Transverse colon (tissue), 4 donors: Measurements from ENCODE around the gene GRIN2B. TPM values are rescaled to one million over a fixed set of nuclear protein-coding genes. Genes with fewer than 3 reads are reported as not detected.

Experiments
- DNase-seq: peaks from one replicate; pipeline ENCODE4 v3.0.0-alpha.2; 2019
- H3K27ac ChIP-seq, 4 donors: fragments of 200-600 bp; sonication (generic); 2 replicates each; pipeline ENCODE4 v1.5.1; 2016 to 2018; ENCODE audit warnings: inconsistent platforms in 4 of 4
- H3K27me3 ChIP-seq: fragments of 200-600 bp; sonication (generic); 2 replicates; pipeline ENCODE4 v1.5.1; 2017; ENCODE audit warnings: inconsistent platforms
- H3K36me3 ChIP-seq, 4 donors: fragments of 200-600 bp; sonication (generic); 2 replicates each; pipeline ENCODE4 v1.5.1; 2017 to 2019; ENCODE audit warnings: inconsistent platforms in 4 of 4
- H3K4me1 ChIP-seq, 4 donors: fragments of 200-600 bp; sonication (generic); 2 replicates each; pipeline ENCODE4 v1.5.1; 2017 to 2020; ENCODE audit warnings: inconsistent platforms in 4 of 4
- H3K4me3 ChIP-seq, 4 donors: fragments of 200-600 bp; sonication (generic); 1 replicate in 1 of 4; 2 replicates in 3 of 4; pipeline versions ENCODE4 v1.5.1 to v1.6.1; 2017 to 2019; ENCODE audit warnings: inconsistent platforms in 4 of 4
- H3K9me3 ChIP-seq, 2 donors: fragments of 200-600 bp; sonication (generic); 2 replicates each; pipeline ENCODE4 v1.5.1; 2017 to 2019; ENCODE audit warnings: inconsistent platforms in 2 of 2
- EP300 ChIP-seq: sonication (generic); formaldehyde crosslinking; IDR thresholded peaks from one replicate; pipeline ENCODE4 v1.6.1; 2017; ENCODE audit warnings: antibody characterized with exemption, low read depth
- POLR2A ChIP-seq: fragments of 450-650 bp; IDR thresholded peaks from one replicate; pipeline ENCODE4 v1.6.1; 2016; ENCODE audit warnings: antibody characterized with exemption, mild to moderate bottlenecking, moderate library complexity
- POLR2AphosphoS5 ChIP-seq, 3 donors: sonication (generic); formaldehyde crosslinking; IDR thresholded peaks; one replicate each; pipeline ENCODE4 v1.6.1; 2016; ENCODE audit warnings: antibody characterized with exemption in 3 of 3
- WGBS, 2 donors: methylation state at CpG; one replicate each; pipeline ENCODE4 v1.1.5; 2018; ENCODE audit warnings: low coverage in 1 of 2; 5-methylcytosine and 5-hydroxymethylcytosine counted together
- in situ Hi-C, 4 donors: fragments of 200-750 bp; cut with MboI; loops; one replicate each; pipeline versions ENCODE4 v1.15.0 to v1.15.1; 2017; ENCODE audit warnings: low sequenced_read_pairs in 3 of 4, low pct_ligation_motif_present in 1 of 4, low pct_unique_long_range_greater_than_20kb in 1 of 4
- intact Hi-C: fragments of 100-400 bp; cut with DNase I; formaldehyde crosslinking; loops from one replicate; pipeline ENCODE4 v1.15.1; 2023; ENCODE audit warnings: low total_unique reads
- total RNA-seq, 4 donors: library from RNA; depleted of rRNA; stranded (reverse); fragments of >200 nt; gene quantifications; one replicate each; pipeline ENCODE4 v1.1.0, GENCODE V29; 2016
- TF ChIP-seq, protein P1 (sequence below), 5 experiments: fragments of 200-600 bp in 3 of 5; fragments of 450-650 bp in 2 of 5; sonication (generic) in 3 of 5; IDR thresholded peaks; 1 replicate in 2 of 5; 2 replicates in 3 of 5; pipeline ENCODE4 v1.5.1; 2016 to 2017; ENCODE audit warnings: antibody characterized with exemption in 5 of 5, inconsistent platforms in 3 of 5, mild to moderate bottlenecking in 2 of 5, moderate library complexity in 1 of 5

The GRIN2B gene
- total RNA-seq, 4 donors from 2014 or later: 0.27 to 14.7 (median 1.3) TPM

DNA sequence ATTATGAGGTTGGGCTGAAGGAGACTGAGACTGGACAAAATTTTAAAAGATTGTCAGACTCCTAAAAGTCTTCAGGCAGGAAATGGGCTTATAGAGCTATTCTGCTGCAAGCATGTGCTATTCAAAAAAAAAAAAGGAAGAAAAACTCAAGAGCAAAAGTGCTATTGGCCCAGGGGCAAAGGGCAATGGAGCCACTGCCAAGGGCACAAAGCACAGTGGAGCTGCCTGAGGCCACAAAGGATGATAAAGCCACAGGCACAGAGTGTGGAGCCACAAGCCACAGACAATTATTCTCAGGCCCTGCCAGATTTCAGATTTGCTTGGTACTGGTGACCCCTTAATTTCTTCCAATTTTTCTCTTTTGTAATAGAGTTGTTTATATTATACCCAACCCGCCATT, 29.6 kb upstream of the GRIN2B start:
- Histone ChIP-seq H3K9me3 (peaks cover 6 to 12% of the 10 kb centered on the region in 2 donors), H3K27ac (no peak overlapping the region), H3K4me1 (no peaks in the 10 kb centered on the region), H3K27me3 (no peaks in the 10 kb centered on the region), H3K36me3 (no peaks in the 10 kb centered on the region), H3K4me3 (no peak overlapping the region)
- no peak for DNase-seq
- intact Hi-C loops (no loop called here), in situ Hi-C loops (no loop called here)
- TF ChIP-seq, protein P1, sequence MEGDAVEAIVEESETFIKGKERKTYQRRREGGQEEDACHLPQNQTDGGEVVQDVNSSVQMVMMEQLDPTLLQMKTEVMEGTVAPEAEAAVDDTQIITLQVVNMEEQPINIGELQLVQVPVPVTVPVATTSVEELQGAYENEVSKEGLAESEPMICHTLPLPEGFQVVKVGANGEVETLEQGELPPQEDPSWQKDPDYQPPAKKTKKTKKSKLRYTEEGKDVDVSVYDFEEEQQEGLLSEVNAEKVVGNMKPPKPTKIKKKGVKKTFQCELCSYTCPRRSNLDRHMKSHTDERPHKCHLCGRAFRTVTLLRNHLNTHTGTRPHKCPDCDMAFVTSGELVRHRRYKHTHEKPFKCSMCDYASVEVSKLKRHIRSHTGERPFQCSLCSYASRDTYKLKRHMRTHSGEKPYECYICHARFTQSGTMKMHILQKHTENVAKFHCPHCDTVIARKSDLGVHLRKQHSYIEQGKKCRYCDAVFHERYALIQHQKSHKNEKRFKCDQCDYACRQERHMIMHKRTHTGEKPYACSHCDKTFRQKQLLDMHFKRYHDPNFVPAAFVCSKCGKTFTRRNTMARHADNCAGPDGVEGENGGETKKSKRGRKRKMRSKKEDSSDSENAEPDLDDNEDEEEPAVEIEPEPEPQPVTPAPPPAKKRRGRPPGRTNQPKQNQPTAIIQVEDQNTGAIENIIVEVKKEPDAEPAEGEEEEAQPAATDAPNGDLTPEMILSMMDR (IDR thresholded peaks at IDR 0.05): no peak
- no peak for TF ChIP-seq POLR2A
- no peak for TF ChIP-seq EP300
- no peak for TF ChIP-seq POLR2AphosphoS5 (IDR thresholded peaks at IDR 0.05)
- 81 to 100% methylated on average over 1 of the region's 1 CpG for WGBS, 2 donors

DNA sequence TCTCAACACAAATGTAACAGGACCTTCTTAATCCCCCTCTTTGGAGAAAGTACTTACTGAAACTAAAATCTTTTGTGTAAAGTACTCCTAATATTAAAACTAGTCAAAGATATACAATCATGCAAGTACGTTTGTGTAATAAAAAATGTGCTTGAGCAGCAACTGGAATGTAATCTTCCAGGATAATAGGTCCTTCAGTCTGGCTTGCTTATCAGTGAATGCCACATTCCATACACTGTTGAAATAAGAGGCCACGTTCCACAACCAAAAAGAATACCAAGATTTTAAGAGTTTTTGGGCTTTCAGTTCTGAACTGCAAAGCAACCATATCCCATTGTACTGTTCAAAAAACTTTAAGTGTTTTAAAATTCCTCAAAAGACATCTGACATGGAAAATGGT, 26.2 kb upstream of the GRIN2B start:
- in situ Hi-C loops: no loop called here

DNA sequence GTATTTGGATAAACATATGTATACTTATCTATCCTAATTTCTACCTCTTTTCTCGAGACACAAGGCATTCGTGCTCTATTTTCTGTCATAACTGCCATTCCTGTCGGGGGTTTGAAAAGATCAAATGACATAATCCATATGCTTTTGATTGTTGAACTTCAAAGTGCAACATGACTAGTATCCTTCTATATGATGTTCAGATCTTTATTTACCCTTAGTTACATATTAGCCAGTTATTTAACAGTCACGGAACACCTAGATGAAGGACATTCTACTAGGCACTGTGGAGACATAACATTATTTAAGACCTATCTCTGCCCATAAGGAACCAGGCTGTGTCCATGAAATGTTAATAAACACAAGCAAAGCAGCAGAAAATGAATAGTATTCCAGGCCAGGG, 11.2 kb upstream of the GRIN2B start:
- Histone ChIP-seq H3K9me3 (no peaks in the 10 kb centered on the region), H3K4me3 (no peak overlapping the region), H3K36me3 (no peaks in the 10 kb centered on the region), H3K27me3 (no peaks in the 10 kb centered on the region), H3K4me1 (no peaks in the 10 kb centered on the region), H3K27ac (peak overlapping the region in 1 of 4 donors; percentile 17)
- no peak for DNase-seq
- no peak for TF ChIP-seq EP300
- TF ChIP-seq POLR2AphosphoS5 (IDR thresholded peaks at IDR 0.05): no peak
- TF ChIP-seq POLR2A: no peak
- TF ChIP-seq, protein P1 (IDR thresholded peaks at IDR 0.05): no peak
- in situ Hi-C loops (no loop called here), intact Hi-C loops (no loop called here)
- WGBS, 2 donors: 46 to 64% methylated on average over 4 of the region's 4 CpGs

More for the DNA sequence above, 26.2 kb upstream of the GRIN2B start:
- Histone ChIP-seq H3K4me1 (no peaks in the 10 kb centered on the region), H3K36me3 (no peaks in the 10 kb centered on the region), H3K4me3 (no peak overlapping the region), H3K9me3 (peaks cover 1 to 5% of the 10 kb centered on the region in 2 donors), H3K27me3 (no peaks in the 10 kb centered on the region), H3K27ac (no peak overlapping the region)
- DNase-seq: no peak
- intact Hi-C loops: no loop called here
- TF ChIP-seq EP300: no peak
- no peak for TF ChIP-seq POLR2A
- TF ChIP-seq, protein P1 (IDR thresholded peaks at IDR 0.05): no peak
- TF ChIP-seq POLR2AphosphoS5 (IDR thresholded peaks at IDR 0.05): no peak
- 52 to 60% methylated on average over 1 to 2 of the region's 2 CpGs for WGBS, 2 donors

DNA sequence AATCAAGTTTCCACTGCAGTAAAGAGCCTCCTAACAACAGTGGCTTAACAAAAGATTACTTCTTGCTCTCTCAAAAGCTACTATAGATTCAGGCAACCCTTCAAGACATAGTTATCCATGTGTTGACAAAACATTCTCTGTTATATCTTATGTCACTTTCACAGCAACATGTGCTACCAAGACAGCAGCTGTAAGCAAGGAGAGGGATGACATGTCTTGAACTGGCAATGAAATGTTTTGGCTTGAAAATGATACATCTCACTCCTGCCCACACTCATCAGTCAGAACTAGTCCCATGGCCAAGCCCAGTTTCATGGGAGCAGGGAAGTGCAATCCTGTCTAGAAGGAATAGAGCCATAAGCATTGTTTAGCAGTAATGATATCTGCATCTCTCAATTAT, 10.7 kb upstream of the GRIN2B start:
- Histone ChIP-seq H3K4me3 (no peak overlapping the region), H3K36me3 (no peaks in the 10 kb centered on the region), H3K9me3 (no peaks in the 10 kb centered on the region), H3K27ac (no peak overlapping the region), H3K4me1 (no peaks in the 10 kb centered on the region), H3K27me3 (no peaks in the 10 kb centered on the region)
- intact Hi-C loops (no loop called here), in situ Hi-C loops (no loop called here)
- no peak for DNase-seq
- no peak for TF ChIP-seq EP300
- TF ChIP-seq POLR2AphosphoS5 (IDR thresholded peaks at IDR 0.05): no peak
- TF ChIP-seq POLR2A: no peak
- TF ChIP-seq, protein P1 (IDR thresholded peaks at IDR 0.05): no peak
